PC-9 (cell line): ENCODE measurements around the gene C6orf163. TPM values are rescaled to one million over a fixed set of nuclear protein-coding genes. Genes with fewer than 3 reads are reported as not detected.

ENCODE experiments used
- total RNA-seq: library from RNA; stranded (reverse); gene quantifications from 2 replicates; pipeline ENCODE4 v1.2.3, GENCODE V29; 2021

C6orf163 gene
- total RNA-seq, 1 experiment from 2014 or later: 2.0 TPM

Other genes with a start within 250 kb of the C6orf163 start
- gene CGA, start 249.7 kb upstream of the C6orf163 start, total RNA-seq: not detected in 2 replicates
- gene ZNF292, start 189.2 kb upstream of the C6orf163 start, total RNA-seq: 29.2 and 34.1 TPM in 2 replicates
- 5.3 and 6.7 TPM in 2 replicates for gene SMIM8, start 22.2 kb upstream of the C6orf163 start, total RNA-seq
- gene GJB7, start 15.5 kb upstream of the C6orf163 start, total RNA-seq: not detected in 2 replicates
- 2.9 and 3.2 TPM in 2 replicates for gene CFAP206, start 63.2 kb downstream of the C6orf163 start, total RNA-seq
- gene SLC35A1, start 128.2 kb downstream of the C6orf163 start, total RNA-seq: 6.7 and 9.3 TPM in 2 replicates
- gene RARS2, start 245.2 kb downstream of the C6orf163 start, total RNA-seq: 22.6 and 34.6 TPM in 2 replicates
- gene ORC3, start 245.3 kb downstream of the C6orf163 start, total RNA-seq: 19.8 and 24.3 TPM in 2 replicates